ENCODE data around the gene OVCA2. TPM values are rescaled to one million over a fixed set of nuclear protein-coding genes. Genes with fewer than 3 reads are reported as not detected.

OVCA2 gene
- total and polyA plus RNA-seq, 3 donors from 2014 or later = 46.3 to 55.1 (median 46.3) TPM

GRCh38 chr17:2027528-2028233 lies 14.1 kb upstream of the OVCA2 start:
- Histone ChIP-seq H3K4me3 (no peak overlapping the region), H3K9me3 (no peaks in the 10 kb centered on the region), H3K27ac (no peak overlapping the region), H3K4me1 (peaks cover 30% of the 10 kb centered on the region), H3K36me3 (ENCODE audit: low read depth, missing control alignments) (no peaks in the 10 kb centered on the region), H3K27me3 (no peaks in the 10 kb centered on the region)
- TF ChIP-seq CTCF (IDR thresholded peaks at IDR 0.05) (no peak), POLR2A (IDR thresholded peaks at IDR 0.05) (no peak)
- intact Hi-C loops (cut with DNase I; ENCODE audit: low total_unique reads) = loop anchor here (5.0 kb wide), 1 partner anchor 120 kb away; no protein-coding TSS in a partner anchor
- 57 to 61% methylated on average over 11 of the region's 11 CpGs for WGBS, 2 donors
- no peak for DNase-seq

- Histone ChIP-seq H3K36me3 (ENCODE audit: low read depth, missing control alignments) (no peaks in the 10 kb centered on the region), H3K9me3 (no peaks in the 10 kb centered on the region), H3K27me3 (no peaks in the 10 kb centered on the region), H3K4me3 (no peak overlapping the region), H3K4me1 (peaks cover 29% of the 10 kb centered on the region), H3K27ac (no peak overlapping the region)
- intact Hi-C loops (cut with DNase I; ENCODE audit: low total_unique reads) = loop anchor here (5.0 kb wide), 1 partner anchor 121 kb away; no protein-coding TSS in a partner anchor
- 67 to 84% methylated on average over 1 to 5 of the region's 5 CpGs for WGBS, 2 donors
- DNase-seq = no peak
- TF ChIP-seq POLR2A (IDR thresholded peaks at IDR 0.05) (no peak), CTCF (IDR thresholded peaks at IDR 0.05) (no peak)
These were observed 13.6 kb upstream of the OVCA2 start for GRCh38 chr17:2028234-2028614.

- intact Hi-C loops (cut with DNase I; ENCODE audit: low total_unique reads) = loop anchor here (5.0 kb wide), 1 partner anchor 121 kb away; no protein-coding TSS in a partner anchor
- Histone ChIP-seq H3K4me3 (no peak overlapping the region), H3K27ac (no peak overlapping the region), H3K9me3 (no peaks in the 10 kb centered on the region), H3K4me1 (peaks cover 24% of the 10 kb centered on the region), H3K36me3 (ENCODE audit: low read depth, missing control alignments) (no peaks in the 10 kb centered on the region), H3K27me3 (no peaks in the 10 kb centered on the region)
- 54 to 83% methylated on average over 1 to 6 of the region's 6 CpGs for WGBS, 2 donors
- no peak for DNase-seq
- TF ChIP-seq POLR2A (IDR thresholded peaks at IDR 0.05) (no peak), CTCF (IDR thresholded peaks at IDR 0.05) (no peak)
These were observed 13.1 kb upstream of the OVCA2 start for GRCh38 chr17:2028737-2029136.

- 0% methylated on average over 11 to 45 of the region's 59 CpGs for whole genome bisulfite sequencing, 2 donors
- TF ChIP-seq CTCF (IDR thresholded peaks at IDR 0.05) (peak in 1 of 3 experiments; percentile 26), POLR2A (IDR thresholded peaks at IDR 0.05) (no peak)
These were observed 11.7 kb upstream of the OVCA2 start, which contains the start of gene DPH1 for GRCh38 chr17:2029911-2030778. Gene DPH1, plus strand, starts transcription at chr17:2030153. Its CDS starts 17 bp downstream, at chr17:2030170.

More at GRCh38 chr17:2029911-2030778, 11.7 kb upstream of the OVCA2 start, which contains the start of gene DPH1:
- peak within 1 kb of the TSS; percentile 69 to 72 for H3K27ac ChIP-seq
- no peaks in the 10 kb centered on the region for H3K9me3 ChIP-seq
- no peaks in the 10 kb centered on the region for H3K27me3 ChIP-seq
- H3K4me1 ChIP-seq = peaks cover 17% of the 10 kb centered on the region
- DNase-seq = peak; percentile 94
- peak within 1 kb of the TSS; percentile 98 to 100 for H3K4me3 ChIP-seq
- intact Hi-C loops (cut with DNase I; ENCODE audit: low total_unique reads) = loop anchor here (5.0 kb wide), 1 partner anchor 123 kb away; no protein-coding TSS in a partner anchor
- no peaks in the 10 kb centered on the region for H3K36me3 ChIP-seq (ENCODE audit: low read depth, missing control alignments)

All from testis (tissue), 3 donors.